H4 (cell line): ENCODE measurements around the gene HAGHL. TPM values are rescaled to one million over a fixed set of nuclear protein-coding genes. Genes with fewer than 3 reads are reported as not detected.

Source experiments
- DNase-seq: peaks from one replicate; pipeline ENCODE4 v3.0.0-alpha.2; 2015; ENCODE audit warnings: low spot score
- total RNA-seq: library from RNA; depleted of rRNA; stranded (reverse); fragments of >200 nt; shearing (Covaris generic); gene quantifications from 2 replicates; pipeline ENCODE4 v1.2.3, GENCODE V29; 2014

The HAGHL gene
- total RNA-seq, 1 experiment from 2014 or later = 4.1 TPM

DNA sequence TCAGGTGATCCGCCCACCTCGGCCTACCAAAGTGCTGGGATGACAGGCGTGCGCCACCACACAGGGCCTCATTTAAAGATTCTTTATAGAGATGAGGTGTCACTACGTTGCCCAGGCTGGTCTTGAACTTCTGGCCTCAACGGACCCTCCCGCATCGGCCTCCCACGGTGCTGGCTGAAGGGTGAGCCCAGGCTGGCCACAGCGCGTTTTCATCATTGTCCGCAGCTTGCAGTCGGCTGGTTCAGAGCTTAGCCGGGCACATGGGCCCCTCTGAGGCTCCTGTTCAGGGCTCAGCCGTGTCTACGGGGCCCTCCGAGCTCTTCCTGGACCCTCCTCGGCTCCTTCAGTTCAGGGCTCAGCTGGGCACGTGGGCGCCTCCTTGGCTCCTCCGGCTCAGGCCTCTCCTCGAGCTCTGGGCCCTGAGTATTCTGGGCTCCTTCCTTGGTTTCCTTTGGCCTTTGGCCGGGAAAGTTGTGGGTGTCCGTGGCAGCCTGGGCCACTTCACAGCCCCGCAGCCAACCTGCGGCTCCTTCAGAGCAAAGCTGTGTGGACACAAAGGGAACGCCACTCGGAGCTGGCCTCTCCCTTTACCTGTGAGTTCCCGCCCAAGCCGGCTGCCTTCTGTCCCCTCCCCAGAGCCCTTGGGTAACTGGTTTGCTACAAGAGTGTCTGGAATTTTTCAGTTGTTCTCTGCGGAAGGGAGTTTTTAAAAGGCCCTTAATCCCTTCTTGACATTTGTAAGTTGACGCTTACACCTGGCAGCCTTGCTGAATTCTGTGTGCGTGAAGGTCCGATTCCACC, 32.4 kb downstream of the HAGHL start:
- no peak for DNase-seq

GRCh38 chr16:760065-760464, 33.2 kb downstream of the HAGHL start:
- DNase-seq = no peak

DNA sequence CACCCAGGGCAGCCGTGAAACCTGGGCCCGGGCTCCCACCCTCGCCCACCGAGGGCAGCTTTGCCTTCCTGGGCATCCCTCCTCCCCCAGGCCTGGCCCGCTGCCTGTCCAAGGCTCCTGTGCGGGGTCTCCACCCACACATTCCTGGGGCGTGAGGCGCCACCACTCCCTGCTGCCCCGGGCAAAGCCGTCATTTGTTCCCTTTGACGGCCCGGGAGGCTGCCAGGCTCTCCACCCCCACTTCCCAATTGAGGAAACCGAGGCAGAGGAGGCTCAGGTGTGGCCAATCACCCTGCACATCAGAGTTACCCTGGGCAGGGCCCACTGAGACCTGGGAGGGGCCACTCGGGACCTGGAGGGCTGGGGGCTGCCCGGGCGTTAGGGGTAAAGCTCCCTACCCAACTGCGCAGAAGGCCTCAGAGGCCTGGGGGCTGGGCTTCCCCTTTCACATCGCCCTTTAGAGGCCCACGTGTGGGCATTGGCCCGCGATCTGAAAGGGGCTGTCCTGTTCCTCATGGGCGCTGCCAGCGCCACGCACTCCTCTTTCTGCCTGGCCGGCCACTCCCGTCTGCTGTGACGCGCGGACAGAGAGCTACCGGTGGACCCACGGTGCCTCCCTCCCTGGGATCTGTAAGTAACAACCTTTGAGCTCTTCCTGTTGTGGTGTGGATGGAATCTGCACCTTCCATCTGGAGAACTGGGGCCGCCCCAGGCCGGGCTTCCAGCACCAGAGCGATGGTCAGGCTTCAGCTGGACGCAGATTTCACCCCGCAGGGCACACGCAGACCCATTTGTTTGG, 33.8 kb downstream of the HAGHL start, which contains the start of gene MSLN:
Gene MSLN, plus strand, starts transcription at position 190 of the 799 bp plus-strand sequence. CDS start 1,947 bp downstream, outside the sequence.
- no peak for DNase-seq

DNA sequence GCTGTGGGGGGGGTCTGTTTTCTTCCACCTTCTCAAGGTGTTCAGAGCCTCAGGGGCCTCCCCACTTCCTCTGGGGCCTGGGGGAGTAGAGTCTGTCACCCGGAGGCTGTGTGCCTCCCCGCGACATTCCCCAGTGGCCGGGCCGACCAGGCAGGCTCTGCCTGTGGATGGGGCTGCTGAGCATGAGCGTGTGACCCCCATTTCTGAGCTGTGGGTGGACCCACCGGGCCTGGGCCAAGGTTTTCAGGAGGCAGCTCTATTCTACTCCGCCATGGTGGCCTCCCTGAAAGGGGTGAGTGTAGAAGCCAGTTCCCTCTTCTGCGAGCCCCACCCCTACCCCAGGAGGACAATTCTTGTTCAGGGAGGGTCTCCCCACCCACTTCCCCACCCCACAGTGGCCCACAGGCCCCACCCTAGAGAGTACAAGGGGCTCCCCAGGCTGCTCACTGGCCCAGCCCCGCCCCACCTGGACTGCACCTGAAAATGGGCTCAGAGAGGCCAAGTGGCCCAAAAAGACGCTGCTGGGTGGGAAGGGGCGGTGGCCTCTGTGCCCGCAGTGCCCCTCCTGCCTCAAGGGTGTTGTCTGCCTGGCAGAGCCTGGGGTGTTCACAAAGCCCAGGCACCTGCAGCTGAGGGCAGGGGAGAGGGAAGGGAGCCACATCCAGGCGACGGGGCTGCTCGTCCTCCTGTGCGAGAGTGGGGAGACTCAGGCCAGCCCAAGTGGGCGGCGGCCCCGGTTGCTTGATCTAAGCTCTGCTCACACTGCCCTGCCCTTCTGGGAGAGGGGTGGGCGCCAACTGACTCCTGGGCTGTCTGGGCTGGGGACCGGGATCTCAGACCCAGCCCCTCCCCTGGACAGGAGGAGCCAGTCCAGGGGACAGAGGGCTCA, 35.0 kb downstream of the HAGHL start:
- DNase-seq = no peak

GRCh38 chr16:762595-763268, 35.8 kb downstream of the HAGHL start:
- DNase-seq = no peak

GRCh38 chr16:763369-764183, 36.7 kb downstream of the HAGHL start:
- no peak for DNase-seq

DNA sequence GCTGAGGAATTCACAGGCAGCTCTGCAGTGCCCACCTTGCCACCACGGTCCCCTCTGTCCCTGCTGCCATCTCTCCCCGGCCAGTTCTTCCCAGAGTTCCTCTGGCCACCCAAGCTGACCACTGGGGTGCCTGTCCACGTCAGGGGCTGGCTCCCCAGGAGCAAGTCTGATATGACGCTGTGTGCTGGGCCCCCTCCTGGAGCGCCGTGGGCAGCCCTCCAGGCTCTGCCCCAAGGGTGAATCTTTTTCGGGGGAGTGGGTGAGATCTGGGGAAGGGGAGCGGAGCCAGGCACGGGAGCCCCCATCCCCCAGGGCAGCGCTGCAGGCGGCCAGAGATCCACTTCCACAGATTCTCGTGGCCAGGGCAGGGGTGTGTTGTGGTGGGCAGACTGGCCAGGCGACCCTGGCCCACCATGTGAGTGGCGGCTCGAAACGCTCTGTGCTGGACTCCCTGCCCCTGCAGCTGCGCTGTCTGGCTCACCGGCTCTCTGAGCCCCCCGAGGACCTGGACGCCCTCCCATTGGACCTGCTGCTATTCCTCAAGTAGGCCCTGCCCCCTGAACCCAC, 37.4 kb downstream of the HAGHL start:
- no peak for DNase-seq

DNA sequence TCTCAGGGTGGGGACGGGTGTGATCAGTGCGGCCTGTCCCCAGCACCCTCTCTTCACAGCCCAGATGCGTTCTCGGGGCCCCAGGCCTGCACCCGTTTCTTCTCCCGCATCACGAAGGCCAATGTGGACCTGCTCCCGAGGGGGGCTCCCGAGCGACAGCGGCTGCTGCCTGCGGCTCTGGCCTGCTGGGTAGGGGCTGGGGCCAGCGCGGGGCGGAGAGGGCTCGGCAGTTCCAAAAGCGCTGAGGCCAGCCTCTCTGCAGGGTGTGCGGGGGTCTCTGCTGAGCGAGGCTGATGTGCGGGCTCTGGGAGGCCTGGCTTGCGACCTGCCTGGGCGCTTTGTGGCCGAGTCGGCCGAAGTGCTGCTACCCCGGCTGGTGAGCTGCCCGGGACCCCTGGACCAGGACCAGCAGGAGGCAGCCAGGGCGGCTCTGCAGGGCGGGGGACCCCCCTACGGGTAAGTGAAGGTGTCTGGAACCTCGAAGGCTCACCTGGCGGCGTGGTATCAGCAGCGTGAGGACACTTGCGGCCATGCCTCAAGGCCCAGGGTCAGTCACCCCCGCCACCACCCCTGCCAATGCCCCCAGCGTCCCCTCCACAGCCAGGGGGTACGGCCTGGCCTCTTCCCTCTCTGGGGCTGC, 38.1 kb downstream of the HAGHL start:
- no peak for DNase-seq

DNA sequence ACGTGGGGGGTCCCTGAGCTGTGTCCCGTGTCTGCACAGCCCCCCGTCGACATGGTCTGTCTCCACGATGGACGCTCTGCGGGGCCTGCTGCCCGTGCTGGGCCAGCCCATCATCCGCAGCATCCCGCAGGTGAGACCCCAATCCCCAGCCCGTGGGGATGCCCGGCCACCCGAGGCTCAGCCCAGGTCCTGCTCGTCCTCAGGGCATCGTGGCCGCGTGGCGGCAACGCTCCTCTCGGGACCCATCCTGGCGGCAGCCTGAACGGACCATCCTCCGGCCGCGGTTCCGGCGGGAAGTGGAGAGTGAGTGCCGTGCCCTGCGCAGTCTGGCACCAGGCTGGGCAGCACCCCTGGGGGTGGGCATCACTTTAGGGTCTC, 38.6 kb downstream of the HAGHL start:
- no peak for DNase-seq

GRCh38 chr16:766008-766819, 39.3 kb downstream of the HAGHL start:
- DNase-seq = no peak

DNA sequence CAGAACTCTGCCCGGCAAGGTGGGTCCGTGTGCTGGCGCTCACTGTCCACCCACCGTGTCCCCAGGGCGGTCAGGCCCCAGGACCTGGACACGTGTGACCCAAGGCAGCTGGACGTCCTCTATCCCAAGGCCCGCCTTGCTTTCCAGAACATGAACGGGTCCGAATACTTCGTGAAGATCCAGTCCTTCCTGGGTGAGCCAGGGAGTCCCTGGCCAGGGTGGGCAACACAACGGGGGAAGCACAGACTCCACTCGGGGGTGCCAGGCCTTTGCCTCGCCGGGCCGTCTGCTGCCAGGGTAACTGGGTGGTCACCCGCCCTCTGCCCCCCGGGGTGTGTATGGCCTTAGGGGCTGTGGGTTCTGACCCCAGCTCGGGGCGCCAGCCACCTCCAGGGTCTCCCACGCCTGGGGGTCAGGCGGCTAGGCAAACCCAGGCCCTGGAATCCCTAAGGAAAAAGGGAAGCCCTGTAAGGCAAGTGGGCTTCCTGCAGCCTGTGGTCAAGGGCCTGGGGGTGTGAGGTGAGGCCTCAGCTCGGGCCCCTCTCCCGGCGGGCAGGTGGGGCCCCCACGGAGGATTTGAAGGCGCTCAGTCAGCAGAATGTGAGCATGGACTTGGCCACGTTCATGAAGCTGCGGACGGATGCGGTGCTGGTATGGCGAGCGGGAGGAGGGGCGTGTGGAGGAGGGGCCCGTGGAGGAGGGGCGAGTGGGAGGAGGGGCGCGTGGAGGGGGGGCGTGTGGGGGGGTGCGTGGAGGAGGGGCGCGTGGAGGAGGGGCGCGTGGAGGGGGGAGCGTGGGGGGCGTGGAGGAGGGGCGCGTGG, 40.1 kb downstream of the HAGHL start:
- no peak for DNase-seq

GRCh38 chr16:767743-768235, 40.9 kb downstream of the HAGHL start:
- no peak for DNase-seq

DNA sequence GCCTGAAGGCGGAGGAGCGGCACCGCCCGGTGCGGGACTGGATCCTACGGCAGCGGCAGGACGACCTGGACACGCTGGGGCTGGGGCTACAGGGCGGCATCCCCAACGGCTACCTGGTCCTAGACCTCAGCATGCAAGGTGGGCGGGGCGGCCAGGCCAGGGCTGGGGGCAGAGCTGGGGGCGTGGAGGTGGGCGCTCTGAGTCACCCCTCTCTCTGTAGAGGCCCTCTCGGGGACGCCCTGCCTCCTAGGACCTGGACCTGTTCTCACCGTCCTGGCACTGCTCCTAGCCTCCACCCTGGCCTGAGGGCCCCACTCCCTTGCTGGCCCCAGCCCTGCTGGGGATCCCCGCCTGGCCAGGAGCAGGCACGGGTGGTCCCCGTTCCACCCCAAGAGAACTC, 41.5 kb downstream of the HAGHL start:
- no peak for DNase-seq

GRCh38 chr16:769184-769784, 42.4 kb downstream of the HAGHL start:
- DNase-seq = no peak

GRCh38 chr16:769934-770333, 43.0 kb downstream of the HAGHL start:
- DNase-seq = no peak

GRCh38 chr16:770411-770810, 43.5 kb downstream of the HAGHL start:
- no peak for DNase-seq

DNA sequence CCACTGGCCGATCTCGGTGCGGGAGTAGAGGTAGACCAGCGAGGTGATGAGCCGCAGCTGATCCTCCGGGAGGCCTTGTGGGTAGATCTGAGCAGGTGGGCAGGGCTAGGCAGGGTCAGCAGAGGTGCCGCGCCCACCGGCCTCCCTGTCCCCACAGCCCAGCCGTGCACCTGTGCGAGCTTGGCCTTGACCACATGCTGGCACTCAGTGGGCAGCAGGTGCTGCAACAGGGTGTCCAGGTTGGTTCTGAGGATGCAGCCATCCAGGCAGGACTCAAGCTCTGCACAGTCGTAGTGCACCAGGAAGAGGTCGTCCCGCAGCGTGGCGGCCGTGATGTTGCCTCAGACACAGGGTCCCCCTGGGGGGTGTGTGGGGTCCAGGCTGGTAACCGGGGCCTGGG, 46.1 kb downstream of the HAGHL start:
- DNase-seq = no peak
